NCI-H128 (cell line): ENCODE measurements around the gene TYMS.
"Not testable (repeated sequence)": the region's sequence is repeated elsewhere in the genome, so short reads cannot be mapped to it uniquely, and the experiment has no call there.

Experiments
- DNase-seq: peaks from one replicate; lab custom pipeline; 2025; ENCODE audit not compliant: unreplicated experiment; lab: John Stamatoyannopoulos, UW

Gene TYMS

GRCh38 chr18:676736-677135 lies 19.3 kb downstream of the TYMS start:
- no peak for DNase-seq

DNA sequence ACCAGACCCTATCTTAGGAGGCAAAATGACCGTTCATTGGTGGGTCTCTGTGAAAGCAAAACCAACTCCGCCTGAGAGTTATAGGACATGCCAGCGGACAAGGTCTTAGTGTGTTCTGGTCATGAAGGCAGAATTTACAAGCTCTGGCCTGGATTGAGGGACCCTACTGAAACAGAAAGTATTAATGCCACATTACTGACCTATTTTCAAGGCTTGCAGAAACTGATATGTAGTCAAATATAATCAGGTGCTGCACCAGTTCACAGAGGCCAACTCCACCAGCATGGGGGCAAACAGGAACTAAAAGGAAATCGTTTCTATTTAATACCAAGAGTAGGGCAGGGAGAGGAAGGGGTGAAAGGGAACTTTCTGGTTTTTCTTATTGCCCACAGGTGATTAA lies 19.7 kb downstream of the TYMS start:
- no peak for DNase-seq

- DNase-seq, result no peak
These were observed 20.5 kb downstream of the TYMS start for GRCh38 chr18:677951-678381.

- no peak for DNase-seq
These were observed 21.2 kb downstream of the TYMS start for GRCh38 chr18:678482-679182.

GRCh38 chr18:679516-679915 lies 22.1 kb downstream of the TYMS start:
- no peak for DNase-seq

GRCh38 chr18:680392-680791 lies 22.9 kb downstream of the TYMS start:
- DNase-seq, result no peak

DNA sequence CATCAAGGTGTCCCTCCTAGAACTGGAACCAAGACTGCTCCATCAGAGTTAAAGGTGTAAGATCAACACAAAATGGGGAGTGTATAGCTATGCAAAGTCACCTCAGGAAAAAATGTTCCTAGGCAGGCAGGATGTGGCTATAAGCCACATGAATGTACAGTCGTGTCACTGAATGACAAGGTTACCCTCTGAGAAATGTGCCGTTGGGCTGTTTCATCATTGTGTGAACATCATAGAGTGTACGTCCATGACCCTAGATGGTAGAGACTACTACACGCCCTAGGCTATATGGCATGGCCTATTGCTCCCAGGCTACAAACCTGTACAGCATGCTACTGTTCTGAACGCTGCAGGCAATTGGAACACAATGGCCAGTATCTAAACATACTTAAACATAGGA lies 24.5 kb downstream of the TYMS start:
- no peak for DNase-seq

- DNase-seq, result not testable (repeated sequence)
These were observed 25.0 kb downstream of the TYMS start for GRCh38 chr18:682416-682815.

DNA sequence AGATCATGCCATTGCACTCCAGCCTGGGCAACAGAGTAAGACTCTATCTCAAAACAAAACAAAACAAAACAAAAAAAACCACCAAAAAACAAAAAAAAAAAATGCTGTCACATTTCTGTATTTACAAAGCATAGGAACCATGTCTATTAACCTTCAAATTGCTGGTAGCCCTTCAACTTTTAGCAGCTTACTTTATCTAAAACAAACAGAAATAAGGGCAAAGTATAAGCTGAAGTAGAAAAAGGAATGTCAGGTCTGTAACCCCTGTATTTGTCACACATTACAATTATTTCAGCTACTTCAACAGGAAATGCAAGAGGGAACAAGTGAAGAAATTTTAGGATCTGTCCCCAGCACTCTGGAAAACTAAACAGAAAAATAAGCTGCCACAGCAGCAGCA lies 25.4 kb downstream of the TYMS start:
- DNase-seq, result no peak

GRCh38 chr18:683531-683930 lies 26.1 kb downstream of the TYMS start:
- no peak for DNase-seq

GRCh38 chr18:685438-685837 lies 28.0 kb downstream of the TYMS start:
- no peak for DNase-seq

DNA sequence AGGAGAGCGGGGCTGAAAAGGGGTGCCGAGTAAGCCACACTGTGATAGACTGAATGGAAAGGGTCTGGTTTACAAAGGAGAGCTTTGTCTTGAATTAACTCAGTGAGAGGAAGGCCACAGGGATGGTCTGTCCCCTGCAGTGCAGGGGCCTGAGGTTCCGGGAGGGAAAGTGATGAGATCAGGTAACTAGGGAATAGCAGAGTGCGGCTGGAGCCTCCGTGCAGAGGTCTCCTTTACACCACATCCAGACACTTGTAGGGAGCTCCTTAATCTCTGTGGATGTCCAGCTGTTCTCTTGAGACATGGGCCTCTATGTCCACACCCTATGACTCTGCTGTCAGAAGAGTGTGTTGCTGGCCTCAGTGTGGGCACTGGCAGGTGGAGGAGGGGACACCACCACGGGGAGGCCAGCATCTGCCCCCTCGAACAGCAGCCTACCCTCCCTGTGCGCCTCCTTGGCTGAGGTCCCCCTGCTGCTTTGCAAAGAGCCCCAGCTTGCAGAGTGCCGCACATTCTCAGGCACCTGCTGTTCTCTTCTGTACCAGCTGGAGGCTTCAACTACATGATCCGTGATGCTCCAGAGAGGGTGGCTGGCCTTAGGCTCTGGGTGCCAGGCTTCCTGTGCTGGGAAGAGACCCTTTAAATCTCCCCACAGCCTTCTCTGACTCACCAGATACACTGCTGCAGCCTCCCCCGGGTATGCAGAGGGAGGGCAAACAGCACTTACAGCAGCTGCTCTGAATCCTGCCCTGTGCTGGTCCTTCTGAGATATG lies 29.1 kb downstream of the TYMS start:
- no peak for DNase-seq

- no peak for DNase-seq
These were observed 30.9 kb downstream of the TYMS start for GRCh38 chr18:688323-688722.

- DNase-seq, result no peak
These were observed 35.4 kb downstream of the TYMS start for GRCh38 chr18:692824-693223.

GRCh38 chr18:693466-694187 lies 36.2 kb downstream of the TYMS start:
- no peak for DNase-seq

DNA sequence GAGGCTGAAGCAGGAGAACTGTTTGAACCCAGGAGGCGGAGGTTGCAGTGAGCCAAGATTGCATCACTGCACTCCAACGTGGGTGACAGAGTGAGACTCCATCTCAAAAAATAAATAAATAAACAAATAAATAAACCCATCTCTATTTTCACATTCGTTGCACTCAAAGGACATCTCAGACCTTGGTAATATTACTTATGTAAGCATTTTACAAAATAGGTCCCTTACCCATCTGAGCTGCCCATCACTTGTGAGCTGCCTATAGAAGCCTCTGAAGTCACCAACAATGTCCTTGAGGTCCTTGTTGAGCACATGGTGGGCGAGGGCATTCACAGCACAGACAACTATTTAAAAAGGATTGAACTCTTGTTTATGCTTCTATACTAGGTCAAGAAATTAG lies 39.6 kb downstream of the TYMS start:
- no peak for DNase-seq

GRCh38 chr18:697800-698199 lies 40.3 kb downstream of the TYMS start:
- no peak for DNase-seq

- no peak for DNase-seq
These were observed 45.9 kb downstream of the TYMS start for GRCh38 chr18:703213-703967.

- no peak for DNase-seq
These were observed 49.0 kb downstream of the TYMS start for GRCh38 chr18:706405-706804.

DNA sequence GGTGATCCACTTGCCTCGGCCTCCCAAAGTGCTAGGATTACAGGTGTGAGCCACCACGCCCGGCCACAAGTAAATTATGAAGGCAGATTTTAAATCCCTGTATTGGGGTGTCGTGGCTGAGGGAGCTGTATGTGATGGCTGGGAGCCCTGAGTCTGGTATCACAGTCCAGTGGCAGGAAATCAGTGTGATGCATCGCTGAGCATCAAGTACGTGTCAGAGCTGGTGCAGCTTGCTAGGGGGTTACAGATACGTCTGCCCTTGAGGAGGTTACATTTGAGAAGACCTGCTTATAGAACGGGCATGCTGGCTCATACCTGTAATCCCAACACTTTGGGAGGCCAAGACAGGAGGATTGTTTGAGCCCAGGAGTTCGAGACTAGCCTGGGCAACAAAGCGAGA lies 50.6 kb downstream of the TYMS start:
- DNase-seq, result no peak

DNA sequence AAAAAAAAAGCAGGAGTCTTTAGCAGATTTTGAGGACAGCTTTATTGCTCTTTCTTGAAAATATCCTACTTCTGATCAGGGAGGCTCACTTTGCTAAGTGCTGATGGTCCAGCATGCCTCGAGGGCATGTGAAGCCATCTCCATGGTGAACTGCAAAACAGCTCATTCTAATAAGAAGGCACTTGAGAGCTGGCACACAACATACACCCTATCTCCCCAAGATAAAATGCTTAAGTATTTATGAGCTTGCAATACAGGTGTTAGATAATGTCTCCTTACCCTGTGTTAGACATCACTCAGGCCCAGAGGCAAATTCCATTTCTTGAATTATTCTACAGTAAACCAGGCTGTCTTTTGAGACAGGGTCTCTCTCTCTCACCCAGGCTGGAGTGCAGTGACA lies 52.3 kb downstream of the TYMS start:
- DNase-seq, result no peak
